GM18951 (cell line): ENCODE results near the gene B3GNT3.

Source experiments
- POLR2A ChIP-seq: IDR thresholded peaks from 4 replicates; pipeline ENCODE4 v1.6.1; 2011; ENCODE audit warnings: mild to moderate bottlenecking; ENCODE audit not compliant: insufficient read length, insufficient read depth; ENCODE audit errors: extremely low read depth
- in situ Hi-C: fragments of 300-500 bp; cut with MboI; formaldehyde crosslinking; loops from one replicate; pipeline ENCODE4 v1.12.0; 2022; ENCODE audit warnings: low sequenced_read_pairs, mixed read lengths, inconsistent platforms; ENCODE audit not compliant: unreplicated experiment

B3GNT3 gene

GRCh38 chr19:17855280-17856152 is 60.6 kb downstream of the B3GNT3 start:
- in situ Hi-C loops = no loop called here
- no peak for TF ChIP-seq POLR2A

DNA sequence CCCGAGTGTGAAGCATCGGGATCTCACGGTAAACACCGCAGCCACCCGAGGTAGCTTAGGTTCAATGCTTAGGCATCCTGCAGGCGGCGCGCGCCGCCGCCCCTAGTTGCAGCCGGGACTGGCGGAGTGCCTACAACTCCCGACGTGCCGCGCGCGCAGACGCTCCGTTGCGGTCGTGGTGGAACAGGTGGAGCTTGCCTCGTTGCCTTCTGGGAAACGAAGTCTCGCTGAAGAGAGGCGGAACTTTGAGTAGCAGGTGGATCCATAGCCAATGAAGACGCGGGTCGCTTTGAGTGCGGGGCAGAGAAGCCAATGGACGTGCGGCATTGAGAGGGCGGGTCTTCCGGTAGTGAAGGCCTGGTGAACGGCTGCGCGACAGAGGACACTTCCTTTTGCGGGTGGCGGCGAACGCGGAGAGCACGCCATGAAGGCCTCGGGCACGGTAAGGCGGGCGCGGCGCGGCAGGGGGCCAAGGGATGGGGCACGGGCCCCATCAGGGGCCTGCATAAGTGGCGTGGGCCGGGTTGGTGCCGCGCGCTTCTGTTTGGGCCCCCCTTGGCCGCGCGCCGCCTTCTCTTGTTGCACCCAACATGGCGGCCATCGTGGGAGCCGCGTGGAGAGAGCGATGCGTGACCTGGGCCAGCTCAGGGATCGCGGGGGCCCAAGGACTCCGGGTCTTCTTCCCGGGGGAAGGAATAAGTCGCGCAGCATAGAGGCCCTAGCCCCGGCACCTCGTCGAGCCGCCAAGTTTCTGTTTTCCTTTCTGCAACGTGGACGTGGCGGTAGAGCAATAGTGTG is 64.8 kb downstream of the B3GNT3 start, which contains the start of gene RPL18A:
TSS of gene RPL18A (plus strand) at position 378 of the 798 bp plus-strand sequence. CDS start at position 425, 47 bp downstream.
- TF ChIP-seq POLR2A = peak; percentile 97
- in situ Hi-C loops = loop anchor here (5.0 kb wide), 1 partner anchor 73 kb away; the partner anchor contains the start of gene CCDC124

DNA sequence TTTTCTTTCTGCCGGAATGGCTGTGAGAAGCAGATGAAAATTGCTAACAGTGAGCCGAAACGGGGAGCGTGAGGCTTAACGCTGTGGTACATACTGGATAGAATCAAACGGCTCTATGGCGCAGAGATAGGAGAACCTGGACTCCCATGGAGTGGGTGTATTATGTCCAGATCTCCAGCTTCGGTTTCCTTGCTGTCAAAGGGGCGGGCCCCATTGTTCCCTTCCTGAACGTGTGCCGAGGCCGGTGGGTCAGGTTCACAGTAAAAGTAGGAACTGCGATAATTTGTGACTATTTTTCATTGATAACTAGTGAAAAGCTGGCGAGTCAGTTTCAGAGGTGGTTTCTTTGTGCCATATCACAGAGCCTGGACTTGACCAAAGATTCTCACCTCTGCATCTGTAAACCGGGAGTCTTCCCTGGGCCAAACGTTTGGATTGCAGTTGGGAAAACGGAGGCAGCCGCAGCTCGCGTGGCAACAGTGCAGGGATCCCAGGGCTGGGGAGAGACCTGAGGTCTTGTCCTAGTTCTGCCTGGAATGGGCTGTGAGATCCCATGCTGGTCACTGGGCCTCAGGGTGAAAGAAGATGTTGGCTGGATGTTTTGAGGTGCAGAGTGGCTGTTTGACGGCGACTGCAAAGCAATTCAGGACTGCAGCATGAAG is 65.5 kb downstream of the B3GNT3 start:
- in situ Hi-C loops = loop anchor here (5.0 kb wide), 1 partner anchor 72 kb away; the partner anchor contains the start of gene CCDC124
- no peak for TF ChIP-seq POLR2A

- TF ChIP-seq POLR2A = no peak
- in situ Hi-C loops = loop anchor here (5.0 kb wide), 1 partner anchor 71 kb away; the partner anchor contains the start of gene CCDC124
These were observed 66.0 kb downstream of the B3GNT3 start for GRCh38 chr19:17860993-17861360.

DNA sequence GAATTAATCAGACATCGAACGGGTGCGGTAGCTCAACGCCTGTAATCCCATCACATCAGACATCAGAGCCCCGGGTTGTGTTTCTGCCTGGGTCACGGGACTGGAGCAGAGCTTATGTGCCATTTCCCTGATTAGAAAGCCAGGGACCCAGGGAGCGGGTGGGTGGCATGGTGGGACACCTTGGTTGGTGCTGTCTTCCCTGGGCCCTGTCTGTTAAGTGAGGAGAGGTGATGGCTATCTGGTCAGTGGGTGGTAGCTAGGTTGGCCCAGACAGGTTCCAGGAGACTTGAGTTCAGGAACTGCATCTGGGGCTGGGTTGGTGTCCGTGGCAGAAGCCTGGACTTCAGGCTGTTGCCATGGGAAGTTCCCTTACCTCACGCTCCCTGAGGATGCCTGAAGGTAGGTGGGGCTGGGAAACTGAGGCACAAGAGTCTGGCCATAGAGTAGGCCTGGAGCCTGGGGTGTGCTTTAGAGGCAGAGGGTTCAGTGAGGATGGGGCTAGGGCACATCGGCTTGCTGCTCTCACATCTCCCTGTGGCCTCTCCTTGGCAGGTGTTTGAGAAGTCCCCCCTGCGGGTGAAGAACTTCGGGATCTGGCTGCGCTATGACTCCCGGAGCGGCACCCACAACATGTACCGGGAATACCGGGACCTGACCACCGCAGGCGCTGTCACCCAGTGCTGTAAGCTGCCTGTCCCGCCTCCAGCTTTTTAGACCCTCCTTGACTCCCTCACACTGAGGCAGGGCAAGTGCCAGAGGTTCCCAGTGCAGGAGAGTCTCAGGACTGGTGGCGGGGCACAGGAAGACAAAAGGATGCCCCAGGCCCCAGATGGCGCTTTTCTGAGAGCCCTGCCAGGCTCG is 66.8 kb downstream of the B3GNT3 start:
- TF ChIP-seq POLR2A = no peak
- in situ Hi-C loops = loop anchor here (5.0 kb wide), 1 partner anchor 71 kb away; the partner anchor contains the start of gene CCDC124

- peak; percentile 16 for TF ChIP-seq POLR2A
- in situ Hi-C loops = loop anchor here (5.0 kb wide), 1 partner anchor 69 kb away; the partner anchor contains the start of gene CCDC124
These were observed 68.0 kb downstream of the B3GNT3 start for GRCh38 chr19:17862711-17863519.
